Measurements from ENCODE around the gene COPRS. TPM values are rescaled to one million over a fixed set of nuclear protein-coding genes. Genes with fewer than 3 reads are reported as not detected.

The COPRS gene
- total RNA-seq, 1 donor = 64.3 TPM

DNA sequence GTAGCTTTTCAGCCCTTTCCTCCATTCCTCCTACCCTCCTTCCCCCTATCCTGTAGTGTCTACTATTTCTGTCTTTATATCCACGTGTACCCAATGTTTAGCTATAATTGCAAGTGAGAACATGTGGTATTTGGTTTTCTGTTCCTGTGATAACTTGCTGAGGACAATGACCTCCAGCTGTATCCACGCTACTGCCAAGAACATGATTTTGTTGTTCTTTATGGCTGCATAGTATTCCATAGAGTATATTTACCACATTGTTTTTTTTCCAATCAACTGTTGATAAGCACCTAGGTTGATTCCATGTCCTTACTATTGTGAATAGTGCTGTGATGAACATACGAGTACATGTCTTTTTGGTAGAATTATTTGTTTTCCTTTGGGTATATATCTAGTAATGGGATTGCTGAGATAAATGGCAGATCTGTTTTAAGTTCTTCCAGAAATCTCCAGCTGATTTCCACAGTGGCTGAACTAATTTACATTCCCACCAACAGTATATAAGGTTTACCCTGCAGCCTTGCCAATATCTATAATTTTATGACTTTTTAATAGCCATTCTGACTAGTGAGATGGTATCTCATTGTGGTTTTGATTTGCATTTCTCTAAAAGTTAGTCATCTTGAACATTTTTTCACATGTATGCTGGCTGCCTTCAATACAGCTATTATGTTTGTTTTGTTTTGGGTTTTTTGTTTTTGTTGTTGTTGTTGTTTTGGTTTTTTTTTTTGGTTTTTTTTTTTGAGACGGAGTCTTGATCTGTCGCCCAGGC is 10.9 kb upstream of the COPRS start:
- TF ChIP-seq, protein P1, sequence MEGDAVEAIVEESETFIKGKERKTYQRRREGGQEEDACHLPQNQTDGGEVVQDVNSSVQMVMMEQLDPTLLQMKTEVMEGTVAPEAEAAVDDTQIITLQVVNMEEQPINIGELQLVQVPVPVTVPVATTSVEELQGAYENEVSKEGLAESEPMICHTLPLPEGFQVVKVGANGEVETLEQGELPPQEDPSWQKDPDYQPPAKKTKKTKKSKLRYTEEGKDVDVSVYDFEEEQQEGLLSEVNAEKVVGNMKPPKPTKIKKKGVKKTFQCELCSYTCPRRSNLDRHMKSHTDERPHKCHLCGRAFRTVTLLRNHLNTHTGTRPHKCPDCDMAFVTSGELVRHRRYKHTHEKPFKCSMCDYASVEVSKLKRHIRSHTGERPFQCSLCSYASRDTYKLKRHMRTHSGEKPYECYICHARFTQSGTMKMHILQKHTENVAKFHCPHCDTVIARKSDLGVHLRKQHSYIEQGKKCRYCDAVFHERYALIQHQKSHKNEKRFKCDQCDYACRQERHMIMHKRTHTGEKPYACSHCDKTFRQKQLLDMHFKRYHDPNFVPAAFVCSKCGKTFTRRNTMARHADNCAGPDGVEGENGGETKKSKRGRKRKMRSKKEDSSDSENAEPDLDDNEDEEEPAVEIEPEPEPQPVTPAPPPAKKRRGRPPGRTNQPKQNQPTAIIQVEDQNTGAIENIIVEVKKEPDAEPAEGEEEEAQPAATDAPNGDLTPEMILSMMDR (IDR thresholded peaks at IDR 0.05; ENCODE audit: insufficient read depth, low read depth, low read length) = no peak
- no peak overlapping the region for H3K4me3 ChIP-seq (ENCODE audit: low read depth, low read length)
- DNase-seq (ENCODE audit: low read depth) = peak; percentile 21

DNA sequence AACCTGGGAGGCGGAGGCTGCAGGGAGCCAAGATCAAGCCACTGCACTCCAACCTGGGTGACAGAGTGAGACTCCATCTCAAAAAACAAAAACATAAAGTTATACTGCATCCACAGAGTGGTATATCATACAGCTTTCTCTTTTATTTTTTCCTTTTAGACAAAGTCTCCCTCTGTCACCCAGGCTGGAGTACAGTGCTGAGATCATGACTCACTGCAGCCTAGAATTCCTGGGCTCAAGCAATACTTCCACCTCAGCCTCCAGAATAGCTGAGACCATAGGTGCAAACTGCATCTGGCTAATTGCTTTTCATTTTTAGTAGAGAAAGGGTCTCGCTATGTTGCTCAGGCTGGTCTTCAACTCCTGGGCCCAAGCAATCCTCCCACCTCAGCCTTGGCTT is 10.0 kb upstream of the COPRS start:
- DNase-seq (ENCODE audit: low read depth) = no peak
- no peak overlapping the region for H3K4me3 ChIP-seq (ENCODE audit: low read depth, low read length)
- TF ChIP-seq, protein P1 (IDR thresholded peaks at IDR 0.05; ENCODE audit: insufficient read depth, low read depth, low read length) = no peak

DNA sequence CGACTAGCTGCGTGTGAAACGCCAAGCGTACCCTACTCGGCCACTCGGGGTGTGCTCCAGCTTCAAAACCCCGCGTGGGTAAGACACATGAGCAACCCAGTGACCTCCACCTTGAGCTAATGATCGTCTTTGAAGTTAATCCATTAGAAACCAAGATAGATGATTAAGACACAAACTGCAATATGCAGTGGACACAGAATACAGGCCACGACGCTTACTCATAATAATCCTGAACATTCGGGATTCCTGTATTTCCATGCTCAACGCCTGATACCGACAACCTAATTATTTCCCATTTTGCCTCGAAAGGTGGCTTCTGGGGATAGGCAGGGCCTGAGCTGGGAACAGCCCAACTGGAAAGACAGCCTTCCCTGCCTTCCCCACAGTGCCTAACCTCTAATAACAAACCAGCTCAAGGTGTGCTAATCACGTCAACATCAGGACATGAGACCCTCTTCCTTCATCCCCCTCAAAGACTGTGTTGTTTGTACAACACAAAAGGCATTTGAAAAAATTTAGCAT is 504 bp upstream of the COPRS start:
- TF ChIP-seq, protein P1 (IDR thresholded peaks at IDR 0.05; ENCODE audit: insufficient read depth, low read depth, low read length) = no peak
- H3K4me3 ChIP-seq (ENCODE audit: low read depth, low read length) = peak overlapping the region; percentile 58
- DNase-seq (ENCODE audit: low read depth) = no peak

DNA sequence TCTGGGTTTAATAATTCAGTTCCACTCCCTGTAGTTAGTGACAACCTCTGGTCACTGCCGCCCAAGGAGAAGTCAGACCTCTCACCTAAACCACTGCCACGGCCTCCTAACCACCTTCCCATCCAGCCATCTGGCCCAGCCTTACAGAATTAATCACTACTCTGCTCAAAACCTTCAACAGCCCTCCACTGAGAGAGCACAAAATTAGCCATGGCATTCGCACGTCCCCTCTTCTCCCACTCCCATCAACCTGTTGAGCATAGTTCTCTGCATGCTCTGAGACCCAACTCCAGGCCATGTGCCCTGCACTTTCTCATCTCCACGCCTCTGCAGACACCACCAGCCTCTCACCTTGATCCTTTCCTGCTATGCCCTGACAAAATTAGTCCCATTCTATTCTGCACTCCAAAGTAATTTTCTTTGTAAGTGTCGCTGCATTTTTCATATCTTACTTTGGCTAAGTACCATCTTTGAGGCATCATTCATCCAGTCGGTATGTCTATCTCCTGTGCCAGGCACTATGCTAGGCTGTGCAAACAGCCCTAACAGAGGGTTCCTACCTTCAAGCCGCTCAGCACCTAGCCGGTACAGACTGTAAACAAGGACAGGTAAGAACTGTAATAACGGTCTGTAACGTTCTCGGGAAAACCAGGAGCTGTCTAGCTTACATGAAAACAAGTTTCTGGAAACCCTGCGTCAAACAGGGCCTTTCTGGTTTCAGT is 963 bp downstream of the COPRS start:
- TF ChIP-seq, protein P1 (IDR thresholded peaks at IDR 0.05; ENCODE audit: insufficient read depth, low read depth, low read length) = no peak
- peak overlapping the region; percentile 69 for H3K4me3 ChIP-seq (ENCODE audit: low read depth, low read length)
- no peak for DNase-seq (ENCODE audit: low read depth)

DNA sequence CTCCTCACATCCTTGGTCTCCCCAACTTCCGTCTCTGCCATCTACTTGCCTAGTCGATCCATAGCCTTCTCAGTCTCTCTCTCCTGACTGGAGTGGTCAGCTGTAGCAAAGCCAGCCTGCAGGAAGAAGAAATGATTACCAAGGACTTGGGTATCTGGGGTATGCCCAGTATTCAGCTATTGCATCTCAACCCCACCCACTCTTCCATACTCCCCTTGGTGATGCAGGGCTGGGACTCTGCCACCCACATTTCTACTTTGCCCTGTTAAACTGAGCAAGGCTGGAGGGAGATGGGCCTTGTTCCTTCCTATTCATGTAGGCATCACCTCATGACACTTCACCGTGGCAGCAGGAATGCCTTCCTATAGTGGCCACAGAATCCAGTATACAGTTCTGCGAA is 2.3 kb downstream of the COPRS start:
- TF ChIP-seq, protein P1 (IDR thresholded peaks at IDR 0.05; ENCODE audit: insufficient read depth, low read depth, low read length) = no peak
- DNase-seq (ENCODE audit: low read depth) = no peak

DNA sequence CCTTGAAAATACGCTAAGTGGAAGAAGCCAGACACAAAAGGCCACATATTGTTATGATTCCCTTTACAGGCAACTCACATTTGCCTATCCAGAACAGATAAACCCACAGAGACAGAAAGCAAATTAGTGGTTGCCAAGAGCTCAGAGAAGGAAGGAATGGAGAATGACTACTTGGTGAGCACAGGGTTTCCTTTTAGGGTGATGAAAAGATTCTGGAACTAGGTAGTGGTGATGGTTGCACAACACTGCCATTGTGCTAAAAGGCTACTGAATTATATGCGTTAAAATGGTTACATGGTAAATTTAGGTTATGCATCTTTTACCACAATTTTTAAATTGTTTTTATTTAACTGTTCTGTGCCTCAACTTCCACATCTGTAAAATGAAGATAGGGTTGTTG is 4.4 kb downstream of the COPRS start:
- no peak overlapping the region for H3K4me3 ChIP-seq (ENCODE audit: low read depth, low read length)
- DNase-seq (ENCODE audit: low read depth) = no peak
- TF ChIP-seq, protein P1 (IDR thresholded peaks at IDR 0.05; ENCODE audit: insufficient read depth, low read depth, low read length) = no peak

More for the DNA sequence above, 2.3 kb downstream of the COPRS start:
- no peak overlapping the region for H3K4me3 ChIP-seq (ENCODE audit: low read depth, low read length)

Measured in fibroblast of villous mesenchyme (primary cell).